GM19397 (cell line): Measurements from ENCODE around the gene NFATC2.

Experiments
- ATAC-seq: cut with Tn5 transposase; IDR thresholded peaks from one replicate; pipeline ENCODE4 v1.9.1; 2021; ENCODE audit warnings: mild to moderate bottlenecking, moderate library complexity; ENCODE audit not compliant: unreplicated experiment

The NFATC2 gene

GRCh38 chr20:51397137-51397536 lies 145.4 kb downstream of the NFATC2 start:
- ATAC-seq: no peak

- no peak for ATAC-seq
Observed at GRCh38 chr20:51396365-51396909, 146.1 kb downstream of the NFATC2 start.

- no peak for ATAC-seq
Observed at GRCh38 chr20:51394706-51395105, 147.8 kb downstream of the NFATC2 start.

- no peak for ATAC-seq
Observed at GRCh38 chr20:51393571-51393970, 148.9 kb downstream of the NFATC2 start.

GRCh38 chr20:51392614-51393186 lies 149.8 kb downstream of the NFATC2 start:
- no peak for ATAC-seq

- no peak for ATAC-seq
Observed at GRCh38 chr20:51391926-51392325, 150.6 kb downstream of the NFATC2 start.

- ATAC-seq: no peak
Observed at GRCh38 chr20:51389543-51390264, 152.8 kb downstream of the NFATC2 start.

GRCh38 chr20:51388756-51389542 lies 153.6 kb downstream of the NFATC2 start:
- no peak for ATAC-seq

GRCh38 chr20:51388227-51388626 lies 154.3 kb downstream of the NFATC2 start:
- no peak for ATAC-seq

- ATAC-seq: no peak
Observed at GRCh38 chr20:51387125-51387875, 155.2 kb downstream of the NFATC2 start.

GRCh38 chr20:51386586-51386985 lies 155.9 kb downstream of the NFATC2 start:
- ATAC-seq: no peak

GRCh38 chr20:51385646-51386530 lies 156.6 kb downstream of the NFATC2 start:
- no peak for ATAC-seq

GRCh38 chr20:51384875-51385274 lies 157.6 kb downstream of the NFATC2 start:
- no peak for ATAC-seq

- ATAC-seq: no peak
Observed at GRCh38 chr20:51383891-51384510, 158.5 kb downstream of the NFATC2 start.

- no peak for ATAC-seq
Observed at GRCh38 chr20:51382986-51383821, 159.3 kb downstream of the NFATC2 start.

GRCh38 chr20:51382111-51382985 lies 160.2 kb downstream of the NFATC2 start:
- no peak for ATAC-seq

GRCh38 chr20:51381557-51381956 lies 161.0 kb downstream of the NFATC2 start:
- no peak for ATAC-seq
